BJ (cell line): ENCODE data around the gene LRP1-AS. TPM values are rescaled to one million over a fixed set of nuclear protein-coding genes. Genes with fewer than 3 reads are reported as not detected.

ENCODE experiments used
- CTCF ChIA-PET: fragments of 350-600 bp; formaldehyde crosslinking; extraction: SDS; loops from one replicate; lab custom pipeline; 2021; ENCODE audit warnings: antibody characterized with exemption, inconsistent platforms; lab: Yijun Ruan, JAX
- POLR2A ChIA-PET: fragments of 300-600 bp; sonication (Branson Sonifier 250); formaldehyde crosslinking; extraction: SDS; loops from one replicate; lab custom pipeline; 2021; ENCODE audit warnings: antibody characterized with exemption; lab: Charles Lee
- DNase-seq: peaks from one replicate; pipeline ENCODE4 v3.0.0-alpha.2; 2011; ENCODE audit warnings: low read depth
- H3K27me3 ChIP-seq: 2 replicates; pipeline ENCODE4 v1.6.0; 2011; ENCODE audit warnings: low read length; ENCODE audit not compliant: control insufficient read depth, insufficient read depth
- H3K36me3 ChIP-seq: 2 replicates; pipeline ENCODE4 v1.5.1; 2011; ENCODE audit warnings: low read length; ENCODE audit not compliant: control insufficient read depth, insufficient read depth
- H3K4me3 ChIP-seq: 2 replicates; pipeline ENCODE4 v1.5.1; 2011; ENCODE audit warnings: low read depth, mild to moderate bottlenecking, control low read depth, low read length
- CTCF ChIP-seq: IDR thresholded peaks from 2 replicates; pipeline ENCODE4 v1.5.1; 2011; ENCODE audit warnings: low read depth, mild to moderate bottlenecking, control low read depth, inconsistent platforms, low read length, moderate library complexity; ENCODE audit not compliant: insufficient read depth
- polyA plus RNA-seq: library from polyadenylated mRNA; depleted of rRNA; stranded (reverse); fragments of >200 nt; gene quantifications from 2 replicates; pipeline ENCODE4 v1.2.3, GENCODE V29; 2011

LRP1-AS gene
- polyA plus RNA-seq, 1 experiment = not detected

GRCh38 chr12:57190821-57191220 is 43.4 kb upstream of the LRP1-AS start:
- ChIA-PET CTCF (interaction anchor here (0.6 to 12.5 kb wide), 6 partner anchors 8 to 79 kb away, joined by 3 to 181 read pairs (median 4); partner anchors contain the start of gene LRP1), POLR2A (interaction anchor here (0.5 kb wide), 1 partner anchor 41 kb away, joined by 9 read pairs; no protein-coding TSS in a partner anchor)
- no peaks in the 10 kb centered on the region for H3K27me3 ChIP-seq
- TF ChIP-seq CTCF = no peak
- H3K4me3 ChIP-seq = no peak overlapping the region
- DNase-seq = no peak
- H3K36me3 ChIP-seq = peaks cover 96% of the 10 kb centered on the region

- CTCF ChIA-PET = interaction anchor here (0.8 to 12.5 kb wide), 5 partner anchors 10 to 78 kb away, joined by 3 to 181 read pairs (median 6); partner anchors contain the start of gene LRP1
- no peak overlapping the region for H3K4me3 ChIP-seq
- POLR2A ChIA-PET = no interaction called here
- H3K27me3 ChIP-seq = no peaks in the 10 kb centered on the region
- no peak for TF ChIP-seq CTCF
- peaks cover 96% of the 10 kb centered on the region for H3K36me3 ChIP-seq
- no peak for DNase-seq
Observed at GRCh38 chr12:57190037-57190436, 42.6 kb upstream of the LRP1-AS start.

- ChIA-PET CTCF (interaction anchor here (0.8 to 12.5 kb wide), 8 partner anchors 9 to 76 kb away, joined by 3 to 181 read pairs (median 8); partner anchors contain the start of gene LRP1), POLR2A (no interaction called here)
- Histone ChIP-seq H3K36me3 (peaks cover 96% of the 10 kb centered on the region), H3K4me3 (no peak overlapping the region), H3K27me3 (no peaks in the 10 kb centered on the region)
- no peak for DNase-seq
- TF ChIP-seq CTCF = no peak
Observed at GRCh38 chr12:57188090-57188425, 40.6 kb upstream of the LRP1-AS start.

- Histone ChIP-seq H3K27me3 (no peaks in the 10 kb centered on the region), H3K4me3 (no peak overlapping the region), H3K36me3 (peaks cover 94% of the 10 kb centered on the region)
- no peak for DNase-seq
- TF ChIP-seq CTCF = no peak
- POLR2A ChIA-PET = no interaction called here
- CTCF ChIA-PET = interaction anchor here (0.8 to 12.5 kb wide), 11 partner anchors 9 to 118 kb away, joined by 3 to 181 read pairs (median 6); partner anchors contain the start of gene LRP1
Observed at GRCh38 chr12:57187222-57188089, 40.0 kb upstream of the LRP1-AS start.

- peaks cover 84% of the 10 kb centered on the region for H3K36me3 ChIP-seq
- ChIA-PET CTCF (interaction anchor here (0.5 to 12.5 kb wide), 9 partner anchors 10 to 117 kb away, joined by 3 to 181 read pairs (median 6); partner anchors contain the start of genes LRP1 and SHMT2), POLR2A (no interaction called here)
- no peaks in the 10 kb centered on the region for H3K27me3 ChIP-seq
- no peak for DNase-seq
- no peak for TF ChIP-seq CTCF
- no peak overlapping the region for H3K4me3 ChIP-seq
Observed at GRCh38 chr12:57185906-57186508, 38.6 kb upstream of the LRP1-AS start.
